ENCODE measurements around the gene CDON. TPM values are rescaled to one million over a fixed set of nuclear protein-coding genes. Genes with fewer than 3 reads are reported as not detected.

The CDON gene
- polyA plus RNA-seq, 1 of the 3 experiments (the other 2 are of a cell fraction): 3.7 TPM

GRCh38 chr11:125934473-125934872 is 128.2 kb downstream of the CDON start (continued):
- TF ChIP-seq USF2 (IDR thresholded peaks at IDR 0.05; ENCODE audit: borderline replicate concordance, low read depth, low read length) (no peak), POLR2AphosphoS5 (IDR thresholded peaks at IDR 0.05; ENCODE audit: low read depth, low read length) (no peak), EP300 (IDR thresholded peaks at IDR 0.05; ENCODE audit: borderline replicate concordance in 1 of 2, low read depth in 1 of 2, low read length in 1 of 2) (no peak), EZH2phosphoT487 (IDR thresholded peaks at IDR 0.05; ENCODE audit: borderline replicate concordance, low read depth) (no peak), CHD2 (IDR thresholded peaks at IDR 0.05; ENCODE audit: low read length, partially characterized antibody) (no peak), SMC3 (IDR thresholded peaks at IDR 0.05; ENCODE audit: low read depth, low read length) (no peak), GABPA (IDR thresholded peaks at IDR 0.05; ENCODE audit: low read depth) (no peak)

GRCh38 chr11:125933030-125933813 is 129.4 kb downstream of the CDON start:
- Histone ChIP-seq H3K9me3 (no peaks in the 10 kb centered on the region), H3K79me2 (ENCODE audit: insufficient read depth) (no peaks in the 10 kb centered on the region), H3F3A (replicated peaks; ENCODE audit: insufficient read depth) (no peaks in the 10 kb centered on the region), H3K27ac (ENCODE audit: low read depth in 2 of 2, low read length in 1 of 2) (no peak overlapping the region), H3K36me3 (replicated peaks in 1 of 2; ENCODE audit: control insufficient read depth in 1 of 2, insufficient read depth in 2 of 2, low read length in 1 of 2) (no peaks in the 10 kb centered on the region), H3K4me3 (ENCODE audit: low read depth in 2 of 2, low read length in 1 of 2) (no peak overlapping the region), H3K9me2 (no peaks in the 10 kb centered on the region), H3K27me3 (ENCODE audit: insufficient read depth) (0 out of 2 replicates have a peak, but pooled peaks cover 6% of the 10 kb centered on the region), H4K20me1 (ENCODE audit: insufficient read depth) (no peaks in the 10 kb centered on the region), H3K9ac (no peak overlapping the region), H3K4me2 (no peak overlapping the region), H3K4me1 (ENCODE audit: control insufficient read depth in 1 of 2, insufficient read depth in 2 of 2, low read depth in 1 of 2, low read length in 1 of 2) (peaks cover 0 to 20% of the 10 kb centered on the region in 2 experiments; a peak in 2 of 4 replicates), H2AFZ (ENCODE audit: low read depth) (no peak overlapping the region)
- no peak for TF ChIP-seq SIN3A (IDR thresholded peaks at IDR 0.05; ENCODE audit: borderline replicate concordance, low read depth, low read length)
- TF ChIP-seq POLR2AphosphoS5 (IDR thresholded peaks at IDR 0.05; ENCODE audit: low read depth, low read length): no peak
- no peak for TF ChIP-seq SMC3 (IDR thresholded peaks at IDR 0.05; ENCODE audit: low read depth, low read length)
- no peak for TF ChIP-seq EP300 (IDR thresholded peaks at IDR 0.05; ENCODE audit: borderline replicate concordance in 1 of 2, low read depth in 1 of 2, low read length in 1 of 2)
- no peak for TF ChIP-seq TEAD4 (IDR thresholded peaks at IDR 0.05; ENCODE audit: borderline replicate concordance, insufficient read depth)
- no peak for TF ChIP-seq ELF1 (IDR thresholded peaks at IDR 0.05)
- no peak for TF ChIP-seq RAD21 (IDR thresholded peaks at IDR 0.05; ENCODE audit: low read length)
- no peak for TF ChIP-seq RFX5 (IDR thresholded peaks at IDR 0.05; ENCODE audit: low read length)
- TF ChIP-seq EZH2phosphoT487 (IDR thresholded peaks at IDR 0.05; ENCODE audit: borderline replicate concordance, low read depth): no peak
- no peak for DNase-seq
- ChIA-PET CTCF (interaction anchor here (1.1 to 4.2 kb wide), 3 partner anchors 9 to 128 kb away, joined by 3 to 26 read pairs (median 17); no protein-coding TSS in a partner anchor), POLR2A (no interaction called here)
- WGBS (ENCODE audit: low lambda C conversion rate): 69% methylated on average over 10 of the region's 12 CpGs

- H3K4me1 ChIP-seq (ENCODE audit: control insufficient read depth in 1 of 2, insufficient read depth in 2 of 2, low read depth in 1 of 2, low read length in 1 of 2): peaks cover 0 to 20% of the 10 kb centered on the region in 2 experiments; a peak in 2 of 4 replicates
- H3K9me2 ChIP-seq: no peaks in the 10 kb centered on the region
- no peak overlapping the region for H3K4me2 ChIP-seq
- H3K27ac ChIP-seq (ENCODE audit: low read depth in 2 of 2, low read length in 1 of 2): no peak overlapping the region
- H3K9me3 ChIP-seq: no peaks in the 10 kb centered on the region
- no peak overlapping the region for H2AFZ ChIP-seq (ENCODE audit: low read depth)
- 100% methylated on average over 2 of the region's 9 CpGs for WGBS (ENCODE audit: low lambda C conversion rate)
- H3K79me2 ChIP-seq (ENCODE audit: insufficient read depth): no peaks in the 10 kb centered on the region
- no peaks in the 10 kb centered on the region for H4K20me1 ChIP-seq (ENCODE audit: insufficient read depth)
- H3K9ac ChIP-seq: no peak overlapping the region
- H3K4me3 ChIP-seq (ENCODE audit: low read depth in 2 of 2, low read length in 1 of 2): no peak overlapping the region
- no peaks in the 10 kb centered on the region for H3F3A ChIP-seq (replicated peaks; ENCODE audit: insufficient read depth)
- H3K27me3 ChIP-seq (ENCODE audit: insufficient read depth): 0 out of 2 replicates have a peak, but pooled peaks cover 6% of the 10 kb centered on the region
- POLR2A ChIA-PET: no interaction called here
- H3K36me3 ChIP-seq (replicated peaks in 1 of 2; ENCODE audit: control insufficient read depth in 1 of 2, insufficient read depth in 2 of 2, low read length in 1 of 2): no peaks in the 10 kb centered on the region
- no peak for DNase-seq
- CTCF ChIA-PET: interaction anchor here (1.1 to 4.2 kb wide), 5 partner anchors 9 to 262 kb away, joined by 3 to 26 read pairs (median 6); no protein-coding TSS in a partner anchor
- TF ChIP-seq NFIC (IDR thresholded peaks at IDR 0.05; ENCODE audit: borderline replicate concordance): no peak
- TF ChIP-seq MEF2A (IDR thresholded peaks at IDR 0.05; ENCODE audit: borderline replicate concordance, low read depth): no peak
- no peak for TF ChIP-seq POLR2AphosphoS5 (IDR thresholded peaks at IDR 0.05; ENCODE audit: low read depth, low read length)
- TF ChIP-seq GATA2 (CRISPR knock-in tag; IDR thresholded peaks at IDR 0.05): no peak
- no peak for TF ChIP-seq ZBTB33 (IDR thresholded peaks at IDR 0.05; ENCODE audit: borderline replicate concordance, low read depth)
- TF ChIP-seq YY1 (IDR thresholded peaks at IDR 0.05; ENCODE audit: low read depth): no peak
- no peak for TF ChIP-seq TAF1 (IDR thresholded peaks at IDR 0.05; ENCODE audit: borderline replicate concordance, low read depth, low read length)
- no peak for TF ChIP-seq PBX3 (IDR thresholded peaks at IDR 0.05)
Observed at GRCh38 chr11:125932301-125932700, 130.4 kb downstream of the CDON start.
